GM18868 (cell line): ENCODE measurements around the gene EGR1.

Experiments used
- ATAC-seq: cut with Tn5 transposase; IDR thresholded peaks from one replicate; pipeline ENCODE4 v1.9.1; 2021; ENCODE audit warnings: mild to moderate bottlenecking, moderate library complexity; ENCODE audit not compliant: unreplicated experiment

EGR1 gene

DNA sequence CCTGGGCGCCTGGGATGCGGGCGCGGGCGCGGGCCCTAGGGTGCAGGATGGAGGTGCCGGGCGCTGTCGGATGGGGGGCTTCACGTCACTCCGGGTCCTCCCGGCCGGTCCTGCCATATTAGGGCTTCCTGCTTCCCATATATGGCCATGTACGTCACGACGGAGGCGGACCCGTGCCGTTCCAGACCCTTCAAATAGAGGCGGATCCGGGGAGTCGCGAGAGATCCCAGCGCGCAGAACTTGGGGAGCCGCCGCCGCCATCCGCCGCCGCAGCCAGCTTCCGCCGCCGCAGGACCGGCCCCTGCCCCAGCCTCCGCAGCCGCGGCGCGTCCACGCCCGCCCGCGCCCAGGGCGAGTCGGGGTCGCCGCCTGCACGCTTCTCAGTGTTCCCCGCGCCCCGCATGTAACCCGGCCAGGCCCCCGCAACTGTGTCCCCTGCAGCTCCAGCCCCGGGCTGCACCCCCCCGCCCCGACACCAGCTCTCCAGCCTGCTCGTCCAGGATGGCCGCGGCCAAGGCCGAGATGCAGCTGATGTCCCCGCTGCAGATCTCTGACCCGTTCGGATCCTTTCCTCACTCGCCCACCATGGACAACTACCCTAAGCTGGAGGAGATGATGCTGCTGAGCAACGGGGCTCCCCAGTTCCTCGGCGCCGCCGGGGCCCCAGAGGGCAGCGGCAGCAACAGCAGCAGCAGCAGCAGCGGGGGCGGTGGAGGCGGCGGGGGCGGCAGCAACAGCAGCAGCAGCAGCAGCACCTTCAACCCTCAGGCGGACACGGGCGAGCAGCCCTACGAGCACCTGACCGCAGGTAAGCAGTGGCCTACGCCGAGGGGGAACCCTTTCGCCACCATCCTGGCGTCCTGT lies at the start of gene EGR1:
Gene EGR1, plus strand, starts transcription at position 219 of the 864 bp plus-strand sequence. Its CDS starts 283 bp downstream, at position 502.
- ATAC-seq, result peak; percentile 60

DNA sequence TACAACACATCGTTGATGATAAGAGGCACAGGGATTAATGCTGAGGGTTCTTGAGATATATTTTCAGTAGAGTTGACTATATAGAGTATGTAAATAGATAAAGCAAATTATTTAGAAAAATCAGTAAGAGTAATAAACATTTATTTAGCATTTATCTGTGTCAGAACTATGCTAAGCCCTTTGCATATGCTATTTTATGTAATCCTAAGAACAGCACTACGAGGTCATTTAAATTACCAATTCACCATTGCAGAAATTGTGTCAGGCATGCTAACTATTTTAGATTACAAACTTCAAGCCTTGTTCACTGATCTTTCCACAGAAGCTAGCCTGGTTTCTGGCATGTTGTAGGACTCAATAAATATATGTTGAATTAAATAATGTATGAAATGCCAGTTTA lies 46.8 kb upstream of the EGR1 start:
- no peak for ATAC-seq

DNA sequence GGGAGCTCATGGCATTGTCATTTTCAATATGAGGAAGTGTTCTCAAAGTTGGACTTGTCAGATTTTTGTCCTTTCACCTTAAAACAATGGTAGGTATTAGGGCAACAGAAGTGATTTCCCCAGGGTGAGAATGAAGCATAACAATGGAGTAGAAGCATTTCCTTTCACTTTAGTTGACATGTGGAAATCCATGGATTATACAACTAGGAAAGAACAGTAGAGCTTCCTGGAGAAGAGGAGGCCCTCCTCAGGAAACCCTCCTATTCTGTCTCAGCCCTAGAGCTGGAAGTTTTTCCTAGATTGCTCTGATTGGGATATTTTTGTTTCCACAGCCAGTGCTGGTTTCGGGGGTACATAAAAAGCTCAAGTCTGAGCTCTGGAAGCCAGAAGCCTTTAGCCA lies 40.2 kb upstream of the EGR1 start:
- ATAC-seq, result no peak

DNA sequence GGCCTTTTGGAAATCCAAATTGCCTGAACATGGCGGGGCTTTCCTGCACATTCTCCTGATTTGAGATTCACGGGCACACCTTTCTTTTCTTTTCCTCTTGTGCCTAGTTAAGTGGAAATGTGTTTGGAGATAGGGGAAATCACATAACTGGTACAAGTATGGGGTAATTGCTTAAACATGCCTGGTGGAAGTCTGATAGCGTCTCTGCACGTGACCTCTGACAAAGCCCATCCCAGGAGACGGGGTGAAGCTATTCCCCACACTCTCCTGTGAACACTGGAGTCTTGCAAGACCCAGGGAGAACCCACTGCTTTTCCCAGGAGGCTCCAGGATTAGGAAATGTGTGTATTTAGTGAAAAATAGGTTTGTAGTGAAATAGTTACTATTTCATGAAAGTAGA lies 29.3 kb upstream of the EGR1 start:
- no peak for ATAC-seq

DNA sequence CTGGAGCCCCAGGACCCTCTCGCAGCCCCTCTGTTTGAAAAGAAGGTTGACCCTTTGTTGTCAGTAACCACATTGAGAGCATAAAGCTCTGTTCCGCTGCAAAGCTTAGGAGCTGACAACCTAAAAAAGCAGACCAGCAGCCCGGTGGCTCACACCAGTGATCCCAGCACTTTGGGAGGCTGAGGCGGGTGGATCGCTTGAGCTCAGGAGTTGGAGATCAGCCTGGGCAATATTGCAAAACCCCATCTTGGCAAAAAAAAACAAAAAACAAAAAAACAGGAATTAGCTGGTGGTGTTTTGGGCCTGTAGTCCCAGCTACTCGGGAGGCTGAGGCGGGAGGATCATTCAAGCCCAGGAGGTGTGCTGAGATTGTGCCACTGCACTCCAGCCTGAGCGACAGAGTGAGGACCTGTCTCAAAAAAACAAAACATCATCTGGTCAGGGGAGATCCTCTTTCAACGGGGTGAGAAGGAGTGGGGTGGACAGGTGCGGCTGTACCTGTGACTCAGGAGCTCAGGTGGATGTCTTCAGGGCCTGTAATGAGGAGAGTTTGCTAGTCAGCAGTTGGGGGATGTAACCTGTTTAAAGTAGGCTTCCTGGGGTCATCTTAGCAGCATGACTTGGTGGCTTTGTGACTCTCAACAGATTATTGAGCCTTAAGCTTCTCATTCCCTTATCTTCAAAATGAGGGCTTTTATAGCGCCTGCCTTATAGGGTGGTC lies 27.1 kb upstream of the EGR1 start:
- ATAC-seq, result no peak

DNA sequence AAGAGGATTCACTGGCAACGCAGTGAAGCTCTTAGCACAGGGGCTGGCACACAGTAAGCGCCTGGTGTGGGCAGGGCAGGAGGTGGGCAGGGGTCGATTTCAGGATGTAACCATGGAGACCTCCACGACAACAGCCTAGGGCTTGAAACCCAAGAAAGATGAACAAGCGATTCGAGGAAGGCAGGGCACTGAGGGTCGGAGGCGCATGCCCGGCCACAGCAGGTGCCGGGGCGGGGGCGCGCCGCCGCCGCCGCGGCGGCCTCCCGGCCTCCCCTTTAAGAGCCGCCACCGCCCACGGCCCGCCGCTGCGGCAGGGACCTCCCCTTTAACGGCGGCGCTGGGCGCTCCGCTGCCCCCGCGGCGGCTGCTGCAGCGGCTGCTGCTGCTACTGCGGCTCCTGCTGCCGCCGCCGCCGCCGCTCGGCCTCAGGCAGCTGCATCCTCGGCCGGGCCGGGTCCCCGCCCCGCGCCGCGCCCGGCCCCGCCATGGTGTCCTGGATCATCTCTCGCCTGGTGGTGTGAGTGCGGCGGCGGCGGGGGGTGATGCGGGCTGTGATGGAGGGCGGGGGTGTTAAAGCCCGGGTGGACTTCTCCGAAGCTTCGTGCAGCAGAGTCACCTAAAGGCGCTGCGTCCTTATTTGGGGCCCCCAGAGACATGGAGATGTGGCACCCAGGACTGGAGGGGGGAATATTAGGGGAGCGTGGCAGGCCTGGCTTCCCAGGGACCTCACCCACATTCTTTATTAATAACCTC lies 26.4 kb upstream of the EGR1 start, which contains the start of gene REEP2:
Gene REEP2, plus strand, starts transcription at position 334 of the 753 bp plus-strand sequence. Its CDS starts 152 bp downstream, at position 486.
- peak; percentile 85 for ATAC-seq

DNA sequence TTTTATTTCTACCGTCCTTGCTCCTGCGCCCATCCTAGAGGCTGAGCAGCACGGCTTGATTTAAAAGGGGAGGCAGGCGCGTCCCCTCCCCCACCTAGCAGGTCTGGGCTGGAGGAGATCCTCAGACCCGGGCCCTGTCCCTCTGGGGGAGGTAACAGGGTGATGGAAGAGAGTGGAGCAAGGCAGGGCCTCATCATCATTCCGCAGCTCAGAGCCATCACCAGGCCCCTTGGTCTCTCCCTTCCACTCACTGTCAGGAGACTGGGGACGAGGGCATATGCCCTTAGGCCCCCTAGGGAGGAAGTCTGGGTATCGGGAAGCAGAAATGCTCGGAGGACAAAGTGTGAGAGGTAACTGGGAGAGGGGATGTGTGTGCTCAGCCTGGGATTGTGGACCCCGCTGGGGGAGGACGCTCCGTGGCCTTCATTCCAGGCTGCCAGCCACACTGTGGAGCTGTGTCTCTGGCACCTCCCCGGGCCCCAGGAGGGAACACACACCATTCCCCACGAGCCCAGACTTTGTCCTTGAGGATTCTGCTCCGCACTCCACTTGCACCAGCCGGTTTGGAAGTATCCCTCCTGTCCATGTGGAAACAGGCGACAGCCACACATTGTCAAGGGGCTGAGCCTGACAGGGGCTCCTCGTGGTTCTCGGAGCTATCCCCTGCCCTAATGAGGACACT lies 25.7 kb upstream of the EGR1 start:
- no peak for ATAC-seq

DNA sequence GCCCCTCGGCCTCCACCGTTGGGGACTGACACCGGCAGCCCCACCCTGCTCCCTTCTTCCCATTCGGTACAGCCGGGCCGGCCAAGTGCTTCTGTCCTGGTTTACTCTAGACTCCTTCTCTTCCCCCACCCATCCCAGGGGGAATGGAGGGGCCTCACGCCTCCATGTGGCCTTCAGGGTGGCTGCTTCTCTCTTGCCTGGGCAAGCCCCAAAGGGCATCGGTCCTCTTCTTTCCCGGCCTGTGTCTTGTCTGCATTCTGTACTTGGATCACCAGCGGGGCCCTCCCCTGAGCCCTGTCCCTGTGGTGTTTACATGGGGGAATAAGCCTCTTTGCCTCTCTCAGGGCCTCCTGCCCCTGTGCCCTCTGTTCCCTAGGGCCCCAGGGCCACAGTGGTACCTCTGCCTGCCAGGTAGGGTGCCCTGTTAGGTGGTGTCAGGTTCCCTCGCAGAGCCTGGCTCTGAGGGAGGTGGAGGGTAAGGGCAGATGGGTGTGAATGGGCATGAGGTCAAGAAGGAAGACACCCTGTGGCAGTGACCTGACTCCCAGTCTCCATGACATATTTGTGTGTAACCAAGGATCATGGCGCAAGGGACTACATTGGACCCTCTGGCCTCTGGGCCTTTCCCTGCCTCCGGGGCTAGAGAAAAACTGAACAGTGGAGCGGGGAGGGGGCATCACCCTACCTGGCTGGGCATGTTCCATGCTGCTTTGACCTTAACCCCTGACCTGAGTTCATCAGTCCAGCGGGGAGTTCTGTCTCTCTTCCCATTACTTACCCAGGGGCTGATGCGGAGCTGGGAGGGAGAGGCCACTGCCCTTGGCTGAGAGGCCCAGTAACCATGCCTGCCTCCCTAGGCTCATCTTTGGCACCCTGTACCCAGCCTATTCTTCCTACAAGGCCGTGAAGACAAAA lies 24.9 kb upstream of the EGR1 start:
- no peak for ATAC-seq

DNA sequence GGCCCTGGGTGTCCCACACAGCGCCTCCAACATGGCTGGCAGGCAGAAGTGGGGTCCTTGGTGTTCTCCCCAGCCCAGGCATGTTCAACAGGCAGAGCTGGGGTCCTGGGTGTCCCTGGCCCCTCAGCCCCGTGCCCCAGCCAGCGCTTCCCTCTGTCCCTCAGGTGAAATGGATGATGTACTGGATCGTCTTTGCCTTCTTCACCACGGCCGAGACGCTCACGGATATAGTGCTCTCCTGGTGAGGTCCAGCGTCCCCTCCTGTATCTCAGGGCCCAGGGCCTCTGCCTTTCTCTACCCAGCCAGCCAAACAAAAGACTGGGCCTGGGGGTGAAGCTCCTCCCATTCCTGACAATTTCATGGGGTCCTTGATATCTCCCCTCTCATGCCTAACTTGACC lies 24.1 kb upstream of the EGR1 start:
- no peak for ATAC-seq

DNA sequence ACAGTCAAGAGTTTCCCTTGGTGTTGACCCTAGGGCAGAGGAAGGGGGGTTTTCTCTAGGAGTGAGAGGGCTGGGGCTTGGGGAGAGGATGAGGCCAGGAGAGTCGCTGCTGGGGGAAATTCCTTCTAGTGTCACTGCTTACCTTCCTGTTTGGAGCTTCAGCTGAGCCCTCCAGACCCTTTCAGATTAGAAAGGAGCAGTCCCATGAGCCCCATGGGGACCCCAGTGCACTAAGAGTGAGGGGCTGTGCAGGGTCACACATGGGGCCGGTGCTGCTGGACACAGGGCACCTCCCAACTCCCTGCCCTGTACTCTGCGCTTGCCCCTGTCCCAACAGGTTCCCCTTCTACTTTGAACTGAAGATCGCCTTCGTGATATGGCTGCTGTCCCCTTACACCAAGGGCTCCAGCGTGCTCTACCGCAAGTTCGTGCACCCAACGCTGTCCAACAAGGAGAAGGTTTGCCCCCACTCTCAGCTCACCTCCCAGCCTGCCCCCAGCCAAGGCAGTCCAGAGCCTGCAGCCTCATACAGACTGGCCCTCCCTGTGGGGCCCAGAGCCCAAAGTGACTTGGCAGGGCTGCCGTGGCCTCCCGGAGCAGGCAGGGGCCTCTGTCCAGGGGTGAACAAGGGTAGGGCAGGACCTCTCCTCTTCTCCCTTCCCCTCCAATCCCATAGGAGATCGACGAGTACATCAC lies 21.1 kb upstream of the EGR1 start:
- no peak for ATAC-seq

DNA sequence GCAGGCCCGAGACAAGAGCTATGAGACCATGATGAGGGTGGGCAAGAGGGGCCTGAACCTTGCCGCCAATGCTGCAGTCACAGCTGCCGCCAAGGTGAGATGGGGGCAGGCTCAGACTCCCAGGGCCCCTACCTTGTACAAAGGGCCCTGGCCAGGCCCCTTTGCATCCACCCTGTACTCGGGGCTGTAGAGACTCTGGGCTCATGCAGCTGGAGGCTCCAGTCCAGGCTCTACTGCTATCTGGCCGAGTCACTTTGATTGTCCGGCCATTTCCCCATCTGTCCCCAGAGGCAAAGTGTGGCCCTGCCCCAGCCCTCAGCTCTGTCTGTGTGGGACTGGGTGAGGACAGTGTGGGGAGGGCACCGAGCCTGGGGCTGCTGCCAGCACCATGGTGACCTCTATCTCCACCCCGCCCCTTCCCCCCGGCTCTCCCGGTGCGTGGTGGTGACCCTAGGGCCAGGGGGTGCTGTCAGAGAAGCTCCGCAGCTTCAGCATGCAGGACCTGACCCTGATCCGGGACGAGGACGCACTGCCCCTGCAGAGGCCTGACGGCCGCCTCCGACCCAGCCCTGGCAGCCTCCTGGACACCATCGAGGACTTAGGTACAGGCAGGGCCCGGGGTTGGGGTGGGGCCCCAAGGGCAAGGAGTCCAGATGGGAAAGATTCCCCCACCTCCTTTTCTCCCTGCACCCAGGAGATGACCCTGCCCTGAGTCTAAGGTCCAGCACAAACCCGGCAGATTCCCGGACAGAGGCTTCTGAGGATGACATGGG lies 20.3 kb upstream of the EGR1 start:
- ATAC-seq, result no peak

DNA sequence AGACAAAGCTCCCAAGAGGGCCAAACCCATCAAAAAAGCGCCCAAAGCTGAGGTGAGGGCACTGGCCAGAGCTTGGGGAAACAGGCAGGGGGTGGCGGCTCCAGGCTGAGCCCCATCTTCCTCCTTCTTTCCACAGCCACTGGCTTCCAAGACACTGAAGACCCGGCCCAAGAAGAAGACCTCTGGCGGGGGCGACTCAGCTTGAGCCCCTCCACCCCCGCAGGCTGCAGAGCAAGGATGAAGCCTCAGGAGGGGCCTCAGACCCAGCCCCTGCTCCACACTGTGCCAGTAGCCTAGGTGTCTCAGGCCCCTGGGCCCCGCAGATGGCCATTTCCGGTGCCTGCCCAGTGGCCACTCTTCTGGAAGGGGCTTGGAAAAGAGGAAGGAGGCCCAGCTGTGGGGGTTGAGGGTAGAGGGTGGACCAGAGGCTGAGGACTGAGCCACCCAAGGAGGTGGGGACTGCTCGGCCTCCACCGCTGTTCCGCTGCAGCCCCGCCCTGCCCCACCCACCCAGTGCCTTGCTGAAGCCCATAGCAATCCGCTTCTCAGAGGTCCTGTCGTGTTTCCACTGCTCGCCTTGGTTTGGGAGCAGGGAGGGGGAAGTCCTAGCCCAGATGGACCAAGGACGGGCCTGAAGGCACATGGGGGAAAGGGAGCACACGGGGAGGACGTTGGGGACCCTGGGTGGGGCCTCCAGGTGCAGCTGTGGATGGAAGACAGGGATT lies 19.6 kb upstream of the EGR1 start:
- no peak for ATAC-seq

DNA sequence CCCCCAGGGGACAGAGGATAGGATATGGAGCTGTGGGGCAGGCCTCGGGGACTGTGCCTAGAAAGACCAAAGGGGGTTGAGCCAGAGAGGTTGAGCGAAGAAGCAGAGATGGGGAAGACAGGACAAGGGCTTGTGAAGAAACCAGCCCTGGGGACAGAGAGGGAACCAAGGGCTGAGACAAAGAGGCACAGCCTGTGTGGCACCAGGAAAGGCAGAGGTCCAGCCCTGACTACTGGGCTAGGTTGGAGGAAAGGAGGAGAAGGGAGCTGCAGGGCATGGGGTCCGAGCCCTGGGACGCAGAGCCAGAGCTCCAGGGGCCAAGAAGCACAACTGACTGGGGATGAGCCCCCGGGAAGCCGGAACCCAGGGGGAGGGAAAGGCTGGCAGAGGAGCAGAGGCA lies 17.2 kb upstream of the EGR1 start:
- no peak for ATAC-seq

DNA sequence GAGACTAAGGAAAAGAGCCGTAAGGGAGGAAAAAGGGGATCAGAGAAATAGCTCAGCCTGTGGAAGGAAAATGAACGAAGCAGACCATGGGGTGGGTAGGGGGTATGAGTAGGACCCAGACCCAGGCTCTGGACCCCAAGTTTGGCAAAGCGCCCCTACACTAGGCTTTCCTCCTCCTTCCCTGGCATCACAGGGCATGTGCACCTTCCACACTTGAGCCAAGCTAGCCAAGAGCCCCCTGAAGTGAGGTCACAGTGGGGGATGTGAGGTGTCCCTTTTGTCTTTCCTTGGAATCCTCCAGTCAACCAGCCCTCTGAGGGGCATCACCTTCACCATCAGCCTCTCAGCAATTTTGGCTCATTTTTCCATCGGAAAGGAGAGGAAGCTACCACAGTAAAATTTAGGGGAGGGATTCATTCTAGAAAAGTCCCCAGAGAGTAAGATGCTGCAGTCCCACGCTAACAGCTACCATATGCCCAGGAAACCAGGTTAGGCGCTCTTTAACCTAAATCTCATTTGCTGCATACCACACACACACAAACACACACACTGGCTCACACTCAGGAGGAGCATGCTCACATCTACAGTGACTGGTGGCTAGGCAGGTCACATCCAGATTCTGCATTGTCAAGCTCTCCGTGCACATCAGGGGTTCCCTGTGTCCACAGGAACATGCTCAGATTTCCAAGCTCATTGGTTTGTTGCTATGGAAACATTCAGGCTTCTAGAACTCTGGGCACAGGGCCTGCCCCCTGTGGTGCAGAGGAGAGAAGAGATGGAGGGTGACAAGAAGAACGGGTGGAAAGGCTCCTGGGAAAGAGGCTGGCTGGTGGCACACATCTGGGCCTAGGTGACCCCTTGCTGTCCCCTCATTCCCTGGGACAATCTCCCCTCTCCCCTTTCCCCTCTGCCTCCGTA lies 16.5 kb upstream of the EGR1 start:
- ATAC-seq, result no peak

DNA sequence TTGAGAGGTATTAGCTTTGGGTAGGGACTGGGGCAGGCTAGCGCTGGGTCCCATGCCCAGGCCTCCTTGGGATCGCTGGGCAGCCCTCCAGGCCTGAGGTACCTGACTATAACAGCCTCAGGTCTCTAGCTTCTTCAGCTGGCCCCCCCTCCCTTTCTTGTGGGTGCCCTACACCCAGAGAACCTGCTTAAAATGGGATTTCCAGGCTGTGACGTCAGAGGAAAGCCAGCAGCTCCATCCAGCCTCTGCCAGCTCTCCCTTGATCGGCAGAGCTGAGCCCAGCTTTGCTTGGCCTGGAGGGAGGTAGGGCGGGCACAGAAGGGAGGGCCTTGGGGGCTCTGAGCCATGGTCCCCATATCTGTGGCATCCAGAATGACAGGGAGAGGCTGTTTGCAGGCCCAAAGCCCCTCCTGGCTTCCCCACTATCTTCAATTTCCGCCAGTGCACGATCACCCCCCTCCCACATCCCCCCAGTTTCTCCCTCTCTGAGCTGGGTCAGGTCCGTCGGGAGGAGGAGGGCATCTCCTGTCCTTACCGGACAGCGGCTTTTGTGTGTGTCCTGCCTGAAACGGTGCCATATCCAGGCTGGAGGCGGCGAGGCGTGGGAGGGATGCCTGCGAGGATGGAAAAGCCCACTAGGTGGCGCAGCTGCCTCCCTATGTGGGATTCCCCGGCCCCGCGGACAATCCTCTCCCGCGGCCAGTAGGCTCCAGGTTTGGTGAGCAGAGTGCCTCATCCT lies 15.6 kb upstream of the EGR1 start:
- peak; percentile 79 for ATAC-seq

DNA sequence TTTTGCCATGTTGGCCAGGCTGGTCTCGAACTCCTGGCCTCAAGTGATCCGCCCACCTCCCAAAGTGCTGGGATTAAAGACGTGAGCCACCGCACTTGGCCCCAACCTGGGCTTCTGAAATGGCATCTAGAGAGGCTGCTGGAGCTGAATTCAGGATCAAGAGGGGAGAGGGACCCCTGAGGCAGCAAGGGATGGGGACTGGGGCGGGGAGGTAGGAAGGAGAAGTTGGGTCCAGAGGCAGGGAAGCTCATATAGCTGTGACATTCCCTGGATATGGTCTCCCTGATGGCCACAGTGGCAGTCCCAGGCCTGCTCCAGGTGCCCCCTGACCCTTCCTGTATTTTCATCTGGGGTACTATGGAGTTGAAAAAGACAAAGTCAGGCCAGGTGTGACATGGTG lies 14.3 kb upstream of the EGR1 start:
- no peak for ATAC-seq
